HUES64 (cell line): ENCODE measurements around the gene FGA.

Experiments
- H3K27ac ChIP-seq: 2 replicates; pipeline ENCODE4 v1.7.0; 2013; ENCODE audit warnings: low read depth, low read length, inconsistent platforms
- H3K27me3 ChIP-seq: 2 replicates; pipeline ENCODE4 v1.6.1; 2013; ENCODE audit warnings: mild to moderate bottlenecking, low read length; ENCODE audit not compliant: insufficient read depth
- H3K36me3 ChIP-seq: 2 replicates; pipeline ENCODE4 v1.6.1; 2013; ENCODE audit warnings: mild to moderate bottlenecking, low read length; ENCODE audit not compliant: insufficient read depth
- H3K4me1 ChIP-seq: 2 replicates; pipeline ENCODE4 v1.6.1; 2013; ENCODE audit warnings: mild to moderate bottlenecking, low read length, moderate library complexity; ENCODE audit not compliant: insufficient read depth
- H3K4me3 ChIP-seq: 2 replicates; pipeline ENCODE4 v1.5.1; 2013; ENCODE audit warnings: mild to moderate bottlenecking, low read length, moderate library complexity
- H3K9ac ChIP-seq: 2 replicates; pipeline ENCODE4 v1.6.1; 2013; ENCODE audit warnings: mild to moderate bottlenecking, low read depth, low read length
- H3K9me3 ChIP-seq: 2 replicates; pipeline ENCODE4 v1.6.1; 2013; ENCODE audit warnings: low read depth, low read length; ENCODE audit not compliant: insufficient read depth
- WGBS: fragments of 150-250, 120-280 bp; methylation state at CpG from one replicate; pipeline ENCODE4 v1.1.7; 2013; ENCODE audit warnings: missing lambda C conversion rate; 5-methylcytosine and 5-hydroxymethylcytosine counted together

The FGA gene

DNA sequence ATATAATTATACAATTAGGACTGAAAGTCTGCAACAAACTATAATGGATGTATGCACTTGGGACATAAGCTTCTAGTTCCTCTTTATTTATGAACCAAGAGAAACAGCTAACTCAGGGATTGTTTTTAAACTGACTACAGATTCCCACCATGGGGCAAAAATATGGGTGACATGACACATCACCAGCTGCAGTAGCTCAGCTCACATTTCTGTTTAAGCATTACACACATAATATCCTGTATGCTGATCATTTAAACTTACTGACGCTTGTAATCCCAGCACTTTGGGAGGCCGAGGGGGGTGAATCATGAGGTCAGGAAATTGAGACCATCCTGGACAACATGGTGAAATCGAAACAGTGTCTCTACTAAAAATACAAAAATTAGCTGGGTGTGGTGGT lies 16.2 kb downstream of the FGA start:
- WGBS, result 94% methylated on average over 3 of the region's 3 CpGs
- Histone ChIP-seq H3K9me3 (no peaks in the 10 kb centered on the region), H3K36me3 (no peaks in the 10 kb centered on the region), H3K9ac (no peak overlapping the region), H3K4me3 (no peak overlapping the region), H3K27ac (no peak overlapping the region), H3K27me3 (no peaks in the 10 kb centered on the region), H3K4me1 (no peaks in the 10 kb centered on the region)

- Histone ChIP-seq H3K9me3 (no peaks in the 10 kb centered on the region), H3K9ac (no peak overlapping the region)
- WGBS, result 86% methylated on average over 5 of the region's 5 CpGs
Measured at GRCh38 chr4:154573190-154573870, 17.2 kb downstream of the FGA start.

DNA sequence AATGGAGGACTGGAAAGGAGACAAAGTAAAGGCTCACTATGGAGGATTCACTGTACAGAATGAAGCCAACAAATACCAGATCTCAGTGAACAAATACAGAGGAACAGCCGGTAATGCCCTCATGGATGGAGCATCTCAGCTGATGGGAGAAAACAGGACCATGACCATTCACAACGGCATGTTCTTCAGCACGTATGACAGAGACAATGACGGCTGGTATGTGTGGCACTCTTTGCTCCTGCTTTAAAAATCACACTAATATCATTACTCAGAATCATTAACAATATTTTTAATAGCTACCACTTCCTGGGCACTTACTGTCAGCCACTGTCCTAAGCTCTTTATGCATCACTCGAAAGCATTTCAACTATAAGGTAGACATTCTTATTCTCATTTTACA lies 21.0 kb downstream of the FGA start:
- no peaks in the 10 kb centered on the region for H3K27me3 ChIP-seq
- 94% methylated on average over 5 of the region's 5 CpGs for WGBS
- no peak overlapping the region for H3K9ac ChIP-seq
- no peaks in the 10 kb centered on the region for H3K4me1 ChIP-seq
- H3K4me3 ChIP-seq, result no peak overlapping the region
- H3K9me3 ChIP-seq, result no peaks in the 10 kb centered on the region
- no peak overlapping the region for H3K27ac ChIP-seq
- no peaks in the 10 kb centered on the region for H3K36me3 ChIP-seq

More at GRCh38 chr4:154573190-154573870, 17.2 kb downstream of the FGA start:
- no peaks in the 10 kb centered on the region for H3K27me3 ChIP-seq
- H3K4me3 ChIP-seq, result no peak overlapping the region
- H3K36me3 ChIP-seq, result no peaks in the 10 kb centered on the region
- no peaks in the 10 kb centered on the region for H3K4me1 ChIP-seq
- no peak overlapping the region for H3K27ac ChIP-seq

- Histone ChIP-seq H3K9me3 (no peaks in the 10 kb centered on the region), H3K27ac (no peak overlapping the region), H3K27me3 (no peaks in the 10 kb centered on the region), H3K36me3 (no peaks in the 10 kb centered on the region), H3K4me3 (no peak overlapping the region), H3K9ac (no peak overlapping the region), H3K4me1 (no peaks in the 10 kb centered on the region)
- 92% methylated on average over 3 of the region's 3 CpGs for WGBS
Measured at GRCh38 chr4:154569028-154569427, 21.5 kb downstream of the FGA start.

DNA sequence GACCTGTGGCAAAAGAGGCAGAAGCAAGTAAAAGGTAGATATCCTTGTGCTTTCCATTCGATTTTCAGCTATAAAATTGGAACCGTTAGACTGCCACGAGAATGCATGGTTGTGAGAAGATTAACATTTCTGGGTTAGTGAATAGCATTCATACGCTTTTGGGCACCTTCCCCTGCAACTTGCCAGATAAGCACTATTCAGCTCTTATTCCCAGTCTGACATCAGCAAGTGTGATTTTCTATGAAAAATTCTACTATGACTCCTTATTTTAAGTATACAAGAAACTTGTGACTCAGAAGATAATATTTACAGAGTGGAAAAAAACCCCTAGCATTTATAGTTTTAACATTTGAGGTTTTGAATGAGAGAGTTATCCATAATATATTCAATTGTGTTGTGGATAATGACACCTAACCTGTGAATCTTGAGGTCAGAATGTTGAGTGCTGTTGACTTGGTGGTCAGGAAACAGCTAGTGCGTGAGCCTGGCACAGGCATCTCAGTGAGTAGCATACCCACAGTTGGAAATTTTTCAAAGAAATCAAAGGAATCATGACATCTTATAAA lies 23.8 kb downstream of the FGA start:
- no peak overlapping the region for H3K27ac ChIP-seq
- H3K27me3 ChIP-seq, result no peaks in the 10 kb centered on the region
- H3K4me1 ChIP-seq, result no peaks in the 10 kb centered on the region
- no peak overlapping the region for H3K9ac ChIP-seq
- 89% methylated on average over 5 of the region's 5 CpGs for WGBS
- H3K4me3 ChIP-seq, result no peak overlapping the region
- H3K9me3 ChIP-seq, result no peaks in the 10 kb centered on the region
- no peaks in the 10 kb centered on the region for H3K36me3 ChIP-seq

DNA sequence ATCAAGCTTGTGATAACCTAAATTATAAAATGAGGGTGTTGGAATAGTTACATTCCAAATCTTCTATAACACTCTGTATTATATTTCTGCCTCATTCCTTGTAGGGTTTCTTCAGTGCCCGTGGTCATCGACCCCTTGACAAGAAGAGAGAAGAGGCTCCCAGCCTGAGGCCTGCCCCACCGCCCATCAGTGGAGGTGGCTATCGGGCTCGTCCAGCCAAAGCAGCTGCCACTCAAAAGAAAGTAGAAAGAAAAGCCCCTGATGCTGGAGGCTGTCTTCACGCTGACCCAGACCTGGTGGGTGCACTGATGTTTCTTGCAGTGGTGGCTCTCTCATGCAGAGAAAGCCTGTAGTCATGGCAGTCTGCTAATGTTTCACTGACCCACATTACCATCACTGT lies 24.8 kb downstream of the FGA start:
- Histone ChIP-seq H3K9ac (no peak overlapping the region), H3K4me1 (no peaks in the 10 kb centered on the region), H3K36me3 (no peaks in the 10 kb centered on the region), H3K27me3 (no peaks in the 10 kb centered on the region), H3K27ac (no peak overlapping the region), H3K9me3 (no peaks in the 10 kb centered on the region), H3K4me3 (no peak overlapping the region)
- 91% methylated on average over 6 of the region's 6 CpGs for WGBS

- no CpG with 5 or more reads among the region's 1 CpG for WGBS
- Histone ChIP-seq H3K9ac (no peak overlapping the region), H3K4me3 (no peak overlapping the region), H3K27me3 (no peaks in the 10 kb centered on the region), H3K27ac (no peak overlapping the region), H3K36me3 (no peaks in the 10 kb centered on the region), H3K9me3 (no peaks in the 10 kb centered on the region), H3K4me1 (no peaks in the 10 kb centered on the region)
Measured at GRCh38 chr4:154564311-154564710, 26.2 kb downstream of the FGA start.

DNA sequence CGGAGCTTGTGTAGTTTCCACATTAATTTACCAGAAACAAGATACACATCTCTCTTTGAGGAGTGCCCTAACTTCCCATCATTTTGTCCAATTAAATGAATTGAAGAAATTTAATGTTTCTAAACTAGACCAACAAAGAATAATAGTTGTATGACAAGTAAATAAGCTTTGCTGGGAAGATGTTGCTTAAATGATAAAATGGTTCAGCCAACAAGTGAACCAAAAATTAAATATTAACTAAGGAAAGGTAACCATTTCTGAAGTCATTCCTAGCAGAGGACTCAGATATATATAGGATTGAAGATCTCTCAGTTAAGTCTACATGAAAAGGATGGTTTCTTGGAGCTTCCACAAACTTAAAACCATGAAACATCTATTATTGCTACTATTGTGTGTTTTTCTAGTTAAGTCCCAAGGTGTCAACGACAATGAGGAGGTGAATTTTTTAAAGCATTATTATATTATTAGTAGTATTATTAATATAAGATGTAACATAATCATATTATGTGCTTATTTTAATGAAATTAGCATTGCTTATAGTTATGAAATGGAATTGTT lies 27.8 kb downstream of the FGA start, which contains the start of gene FGB:
Gene FGB, plus strand, starts transcription at position 315 of the 558 bp plus-strand sequence. Its CDS starts 8 bp downstream, at position 323.
- Histone ChIP-seq H3K36me3 (no peaks in the 10 kb centered on the region), H3K4me1 (no peaks in the 10 kb centered on the region), H3K27ac (no peak within 1 kb of the TSS), H3K9me3 (no peaks in the 10 kb centered on the region), H3K9ac (no peak within 1 kb of the TSS), H3K27me3 (no peaks in the 10 kb centered on the region), H3K4me3 (no peak within 1 kb of the TSS)
- no CpG with 5 or more reads among the region's 2 CpGs for WGBS

DNA sequence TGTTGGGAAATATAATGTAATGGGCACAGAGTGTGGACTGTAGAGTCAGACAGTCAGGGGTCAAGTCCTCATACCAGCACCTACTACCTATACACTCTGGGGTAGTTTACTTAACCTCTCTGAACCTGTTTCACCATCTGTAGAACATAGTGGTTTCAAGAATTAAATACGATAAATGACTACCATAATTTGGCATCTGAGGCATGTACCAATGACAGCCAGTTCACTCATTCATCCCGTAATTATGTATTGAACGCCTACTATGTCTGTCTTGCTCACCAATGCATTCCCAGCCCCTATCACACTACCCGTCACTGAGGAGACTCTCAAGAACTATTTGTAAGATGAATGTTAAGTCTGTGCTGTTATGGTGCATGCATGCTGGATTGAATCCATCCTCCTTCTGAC lies 29.7 kb downstream of the FGA start:
- Histone ChIP-seq H3K9ac (no peak overlapping the region), H3K36me3 (no peaks in the 10 kb centered on the region), H3K9me3 (no peaks in the 10 kb centered on the region), H3K4me1 (no peaks in the 10 kb centered on the region), H3K27ac (no peak overlapping the region), H3K27me3 (no peaks in the 10 kb centered on the region), H3K4me3 (no peak overlapping the region)
- WGBS, result 98% methylated on average over 3 of the region's 4 CpGs

- Histone ChIP-seq H3K9ac (no peak overlapping the region), H3K27me3 (no peaks in the 10 kb centered on the region), H3K9me3 (no peaks in the 10 kb centered on the region), H3K4me3 (no peak overlapping the region), H3K27ac (no peak overlapping the region), H3K4me1 (no peaks in the 10 kb centered on the region), H3K36me3 (no peaks in the 10 kb centered on the region)
- 100% methylated on average over 1 of the region's 1 CpG for WGBS
Measured at GRCh38 chr4:154560419-154560801, 30.1 kb downstream of the FGA start.

DNA sequence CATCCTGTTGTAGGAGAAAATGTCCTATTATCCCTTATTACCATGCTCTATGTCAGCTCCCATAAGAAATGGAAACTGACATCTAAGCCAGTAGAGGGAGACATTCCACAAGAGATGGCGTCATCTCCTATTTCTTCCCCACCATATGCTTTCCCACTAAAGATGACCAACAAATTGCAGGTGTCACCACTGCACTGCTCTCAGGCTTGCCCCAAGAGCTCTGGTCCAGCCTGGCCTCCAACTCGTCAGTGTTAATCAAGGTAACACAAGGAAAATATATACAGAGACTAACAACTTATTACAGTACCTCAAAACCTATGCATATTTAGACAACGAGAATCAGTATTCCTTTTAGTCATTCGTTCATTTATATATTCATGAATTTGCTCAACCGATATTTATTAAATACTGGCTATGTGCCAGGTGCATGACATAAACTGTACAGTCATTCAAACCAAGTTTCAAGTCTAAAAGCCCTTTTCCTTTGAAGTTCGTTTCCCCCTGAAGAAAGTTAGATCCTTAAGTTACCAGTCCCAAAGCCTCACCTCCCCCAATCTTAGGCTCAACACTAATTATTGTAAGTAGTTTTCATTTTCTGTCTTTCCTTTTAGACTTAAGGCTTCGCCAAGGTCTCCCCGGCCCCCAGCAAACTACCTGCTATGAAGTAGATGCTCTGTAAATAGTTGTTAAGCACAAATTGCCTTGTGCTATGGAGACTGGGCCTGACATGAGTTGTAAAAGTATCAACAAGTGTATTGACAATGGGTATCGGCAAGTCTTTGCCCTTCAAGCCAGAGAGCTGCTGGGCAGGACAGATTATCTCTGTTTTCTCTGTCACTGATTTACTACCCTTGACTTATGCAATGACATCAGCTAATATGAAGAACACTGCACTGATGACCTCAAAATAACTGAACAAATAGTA lies 30.8 kb downstream of the FGA start:
- 80% methylated on average over 9 of the region's 9 CpGs for WGBS
- H3K9ac ChIP-seq, result no peak overlapping the region
- no peak overlapping the region for H3K27ac ChIP-seq
- H3K27me3 ChIP-seq, result no peaks in the 10 kb centered on the region
- H3K4me1 ChIP-seq, result no peaks in the 10 kb centered on the region
- no peaks in the 10 kb centered on the region for H3K9me3 ChIP-seq
- no peak overlapping the region for H3K4me3 ChIP-seq
- H3K36me3 ChIP-seq, result no peaks in the 10 kb centered on the region
